ENCODE results near the gene APMAP. TPM values are rescaled to one million over a fixed set of nuclear protein-coding genes. Genes with fewer than 3 reads are reported as not detected.
"Not testable (repeated sequence)": the region's sequence is repeated elsewhere in the genome, so short reads cannot be mapped to it uniquely, and the experiment has no call there.

The APMAP gene
- total and polyA plus RNA-seq, 10 donors = 26.5 to 104 (median 65.3) TPM

DNA sequence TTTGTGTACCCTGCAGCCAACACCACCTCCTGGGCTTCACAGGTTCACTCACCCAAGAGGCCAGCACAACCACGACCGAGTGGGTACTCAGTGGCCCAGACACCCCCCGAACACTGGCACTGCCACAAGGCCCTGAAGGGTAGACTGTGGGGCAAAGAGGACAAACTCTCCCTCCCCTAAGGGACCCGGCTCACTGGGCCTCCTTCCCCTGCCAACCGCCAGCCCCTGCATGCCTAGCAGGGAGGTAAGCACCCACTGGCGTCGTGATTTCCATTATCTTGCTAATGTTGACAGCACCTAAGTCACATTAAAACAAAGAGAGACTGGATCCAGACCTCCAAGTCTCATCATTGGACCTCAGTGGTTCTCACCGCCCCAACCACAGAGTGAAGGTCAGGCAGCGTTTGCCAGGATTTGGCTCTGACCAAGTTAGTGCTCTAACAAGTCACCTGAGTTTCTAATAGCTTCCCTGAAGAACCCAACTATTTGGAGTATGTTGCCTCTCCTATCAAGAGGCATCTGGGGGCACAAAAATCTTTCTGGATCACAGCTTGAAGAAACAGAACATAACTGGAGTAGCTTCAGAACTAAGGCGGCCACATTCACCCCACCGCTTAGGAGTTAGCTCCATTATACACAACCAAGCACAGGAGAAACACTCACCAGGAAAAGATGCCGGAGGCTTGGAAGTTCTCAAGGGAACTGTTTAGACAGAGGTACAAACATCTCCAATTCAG lies 14.0 kb upstream of the APMAP start:
- Histone ChIP-seq H3K36me3 (peaks cover 0 to 93% (median 61%) of the 10 kb centered on the region in 6 donors), H3K27me3 (replicated peaks in 1 of 7) (no peaks in the 10 kb centered on the region), H3K4me3 (no peak overlapping the region), H3K27ac (no peak overlapping the region), H3K9me3 (no peaks in the 10 kb centered on the region), H3K4me1 (no peaks in the 10 kb centered on the region)
- TF ChIP-seq, protein P1, sequence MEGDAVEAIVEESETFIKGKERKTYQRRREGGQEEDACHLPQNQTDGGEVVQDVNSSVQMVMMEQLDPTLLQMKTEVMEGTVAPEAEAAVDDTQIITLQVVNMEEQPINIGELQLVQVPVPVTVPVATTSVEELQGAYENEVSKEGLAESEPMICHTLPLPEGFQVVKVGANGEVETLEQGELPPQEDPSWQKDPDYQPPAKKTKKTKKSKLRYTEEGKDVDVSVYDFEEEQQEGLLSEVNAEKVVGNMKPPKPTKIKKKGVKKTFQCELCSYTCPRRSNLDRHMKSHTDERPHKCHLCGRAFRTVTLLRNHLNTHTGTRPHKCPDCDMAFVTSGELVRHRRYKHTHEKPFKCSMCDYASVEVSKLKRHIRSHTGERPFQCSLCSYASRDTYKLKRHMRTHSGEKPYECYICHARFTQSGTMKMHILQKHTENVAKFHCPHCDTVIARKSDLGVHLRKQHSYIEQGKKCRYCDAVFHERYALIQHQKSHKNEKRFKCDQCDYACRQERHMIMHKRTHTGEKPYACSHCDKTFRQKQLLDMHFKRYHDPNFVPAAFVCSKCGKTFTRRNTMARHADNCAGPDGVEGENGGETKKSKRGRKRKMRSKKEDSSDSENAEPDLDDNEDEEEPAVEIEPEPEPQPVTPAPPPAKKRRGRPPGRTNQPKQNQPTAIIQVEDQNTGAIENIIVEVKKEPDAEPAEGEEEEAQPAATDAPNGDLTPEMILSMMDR (IDR thresholded peaks at IDR 0.05 in 8 of 11, conservative IDR thresholded peaks at IDR 0.05 in 3 of 11) = no peak
- TF ChIP-seq POLR2AphosphoS5 (IDR thresholded peaks at IDR 0.05) = no peak
- TF ChIP-seq POLR2A (IDR thresholded peaks at IDR 0.05) = no peak
- DNase-seq = peak; percentile 44
- intact Hi-C loops (cut with DNase I; ENCODE audit: low total_unique reads) = loop anchor here (10.0 kb wide), 1 partner anchor 168 kb away; no protein-coding TSS in a partner anchor
- WGBS, 5 donors = 86 to 92% (median 90%) methylated on average over 12 of the region's 12 CpGs

- H3K4me1 ChIP-seq = no peaks in the 10 kb centered on the region
- peak; percentile 54 for DNase-seq
- intact Hi-C loops (cut with DNase I; ENCODE audit: low total_unique reads) = loop anchor here (10.0 kb wide), 1 partner anchor 169 kb away; no protein-coding TSS in a partner anchor
- 70 to 91% (median 89%) methylated on average over 3 to 8 of the region's 8 CpGs for WGBS, 5 donors
- no peak overlapping the region for H3K4me3 ChIP-seq
- TF ChIP-seq, protein P1 (IDR thresholded peaks at IDR 0.05 in 8 of 11, conservative IDR thresholded peaks at IDR 0.05 in 3 of 11) = no peak
- TF ChIP-seq POLR2AphosphoS5 (IDR thresholded peaks at IDR 0.05) (no peak), POLR2A (IDR thresholded peaks at IDR 0.05) (no peak)
- no peaks in the 10 kb centered on the region for H3K27me3 ChIP-seq (replicated peaks in 1 of 7)
- peaks cover 0 to 83% (median 57%) of the 10 kb centered on the region in 6 donors for H3K36me3 ChIP-seq
- no peaks in the 10 kb centered on the region for H3K9me3 ChIP-seq
- H3K27ac ChIP-seq = no peak overlapping the region
These were observed 13.1 kb upstream of the APMAP start for GRCh38 chr20:25005661-25006060.

DNA sequence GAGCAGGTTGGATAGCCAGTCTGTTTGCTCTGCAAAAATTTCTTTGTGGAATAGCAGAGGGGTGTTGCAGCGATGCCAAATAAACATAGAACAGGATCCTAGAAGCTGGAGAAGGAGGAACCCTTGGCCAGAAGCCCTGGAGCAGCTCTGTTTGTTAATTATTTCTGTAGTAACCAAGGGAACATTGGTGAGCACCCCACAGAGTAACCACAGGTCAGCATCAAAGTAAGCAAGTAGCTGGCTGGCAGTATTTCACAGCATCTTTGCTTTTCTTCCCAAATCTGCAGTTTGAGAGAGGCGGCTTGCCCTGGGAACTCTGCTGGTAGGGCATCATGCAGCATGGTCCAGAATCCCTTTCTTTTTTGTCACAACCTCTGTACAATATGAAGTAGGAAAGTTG lies 12.7 kb upstream of the APMAP start:
- no peak overlapping the region for H3K4me3 ChIP-seq
- H3K27me3 ChIP-seq (replicated peaks in 1 of 7) = no peaks in the 10 kb centered on the region
- H3K36me3 ChIP-seq = peaks cover 0 to 79% (median 52%) of the 10 kb centered on the region in 6 donors
- no peaks in the 10 kb centered on the region for H3K4me1 ChIP-seq
- H3K27ac ChIP-seq = no peak overlapping the region
- no peak for DNase-seq
- WGBS, 5 donors = 80 to 94% (median 93%) methylated on average over 2 of the region's 2 CpGs
- TF ChIP-seq POLR2AphosphoS5 (IDR thresholded peaks at IDR 0.05) = no peak
- TF ChIP-seq, protein P1 (IDR thresholded peaks at IDR 0.05 in 8 of 11, conservative IDR thresholded peaks at IDR 0.05 in 3 of 11) = no peak
- no peak for TF ChIP-seq POLR2A (IDR thresholded peaks at IDR 0.05)
- H3K9me3 ChIP-seq = no peaks in the 10 kb centered on the region
- intact Hi-C loops (cut with DNase I; ENCODE audit: low total_unique reads) = loop anchor here (10.0 kb wide), 1 partner anchor 170 kb away; no protein-coding TSS in a partner anchor

GRCh38 chr20:25003002-25003401 lies 10.5 kb upstream of the APMAP start:
- TF ChIP-seq POLR2AphosphoS5 (IDR thresholded peaks at IDR 0.05) (no peak), POLR2A (IDR thresholded peaks at IDR 0.05) (no peak)
- TF ChIP-seq, protein P1 (IDR thresholded peaks at IDR 0.05 in 8 of 11, conservative IDR thresholded peaks at IDR 0.05 in 3 of 11) = no peak
- 77 to 97% (median 92%) methylated on average over 1 of the region's 1 CpG for WGBS, 5 donors
- Histone ChIP-seq H3K9me3 (no peaks in the 10 kb centered on the region), H3K4me1 (no peaks in the 10 kb centered on the region), H3K27ac (no peak overlapping the region), H3K4me3 (no peak overlapping the region), H3K36me3 (peaks cover 0 to 57% (median 30%) of the 10 kb centered on the region in 6 donors), H3K27me3 (replicated peaks in 1 of 7) (no peaks in the 10 kb centered on the region)
- intact Hi-C loops (cut with DNase I; ENCODE audit: low total_unique reads) = loop anchor here (10.0 kb wide), 1 partner anchor 172 kb away; no protein-coding TSS in a partner anchor
- no peak for DNase-seq

- not testable (repeated sequence) for H3K4me3 ChIP-seq; H3K9me3 ChIP-seq; H3K27ac ChIP-seq; H3K4me1 ChIP-seq; DNase-seq; H3K27me3 ChIP-seq (replicated peaks in 1 of 7)
- peaks cover 0 to 40% (median 13%) of the 10 kb centered on the region in 6 donors for H3K36me3 ChIP-seq
- intact Hi-C loops (cut with DNase I; ENCODE audit: low total_unique reads) = loop anchor here (10.0 kb wide), 1 partner anchor 173 kb away; no protein-coding TSS in a partner anchor
- 92 to 98% (median 98%) methylated on average over 4 of the region's 4 CpGs for WGBS, 5 donors
These were observed 8.8 kb upstream of the APMAP start for GRCh38 chr20:25001323-25001722.
